ENCODE data around the gene GALNT8.

- no peak for TF ChIP-seq POLR2AphosphoS5 (IDR thresholded peaks at IDR 0.05)
- no peak for TF ChIP-seq POLR2A (IDR thresholded peaks at IDR 0.05)
These were observed 43.3 kb downstream of the GALNT8 start for GRCh38 chr12:4763549-4763948.
